ENCODE measurements around the gene SAMD1. TPM values are rescaled to one million over a fixed set of nuclear protein-coding genes. Genes with fewer than 3 reads are reported as not detected.

SAMD1 gene
- total RNA-seq, 3 donors from 2014 or later = 10.8 to 15.4 (median 14.2) TPM

- Histone ChIP-seq H3K36me3 (no peaks in the 10 kb centered on the region), H3K4me3 (no peak overlapping the region), H3K27ac (peak overlapping the region; percentile 85 to 93), H3K27me3 (no peaks in the 10 kb centered on the region), H3K4me1 (peaks cover 27 to 28% of the 10 kb centered on the region in 2 donors), H3K9me3 (no peaks in the 10 kb centered on the region)
- intact Hi-C loops (cut with DNase I; ENCODE audit: low total_unique reads) = no loop called here
- no peak for TF ChIP-seq POLR2A (IDR thresholded peaks at IDR 0.05)
- TF ChIP-seq CTCF (IDR thresholded peaks at IDR 0.05) = no peak
- no peak for TF ChIP-seq POLR2AphosphoS5 (IDR thresholded peaks at IDR 0.05)
- no peak for DNase-seq (ENCODE audit: low spot score in 2 of 2)
These were observed 23.9 kb upstream of the SAMD1 start for GRCh38 chr19:14114439-14114838.

- H3K27me3 ChIP-seq = no peaks in the 10 kb centered on the region
- peaks cover 22 to 26% of the 10 kb centered on the region in 2 donors for H3K4me1 ChIP-seq
- H3K27ac ChIP-seq = peak overlapping the region; percentile 85 to 93
- DNase-seq (ENCODE audit: low spot score in 2 of 2) = no peak
- H3K4me3 ChIP-seq = peak overlapping the region in 1 of 3 donors; percentile 61
- no peaks in the 10 kb centered on the region for H3K36me3 ChIP-seq
- no peak for TF ChIP-seq POLR2AphosphoS5 (IDR thresholded peaks at IDR 0.05)
- no peak for TF ChIP-seq CTCF (IDR thresholded peaks at IDR 0.05)
- no peak for TF ChIP-seq POLR2A (IDR thresholded peaks at IDR 0.05)
- intact Hi-C loops (cut with DNase I; ENCODE audit: low total_unique reads) = no loop called here
- no peaks in the 10 kb centered on the region for H3K9me3 ChIP-seq
These were observed 23.3 kb upstream of the SAMD1 start for GRCh38 chr19:14113762-14114414.

- Histone ChIP-seq H3K4me3 (peak overlapping the region; percentile 19 to 61 (median 32)), H3K27me3 (no peaks in the 10 kb centered on the region), H3K27ac (peak overlapping the region; percentile 85 to 93), H3K36me3 (no peaks in the 10 kb centered on the region), H3K9me3 (no peaks in the 10 kb centered on the region), H3K4me1 (peaks cover 18 to 22% of the 10 kb centered on the region in 2 donors)
- DNase-seq (ENCODE audit: low spot score in 2 of 2) = no peak
- intact Hi-C loops (cut with DNase I; ENCODE audit: low total_unique reads) = no loop called here
- TF ChIP-seq POLR2A (IDR thresholded peaks at IDR 0.05) (no peak), POLR2AphosphoS5 (IDR thresholded peaks at IDR 0.05) (no peak), CTCF (IDR thresholded peaks at IDR 0.05) (no peak)
These were observed 22.3 kb upstream of the SAMD1 start for GRCh38 chr19:14112809-14113385.

- no peak for DNase-seq (ENCODE audit: low spot score in 2 of 2)
- TF ChIP-seq POLR2A (IDR thresholded peaks at IDR 0.05) = no peak
- TF ChIP-seq CTCF (IDR thresholded peaks at IDR 0.05) = no peak
- TF ChIP-seq POLR2AphosphoS5 (IDR thresholded peaks at IDR 0.05) = no peak
- peak overlapping the region; percentile 85 to 93 for H3K27ac ChIP-seq
- H3K4me1 ChIP-seq = peaks cover 18 to 22% of the 10 kb centered on the region in 2 donors
- intact Hi-C loops (cut with DNase I; ENCODE audit: low total_unique reads) = no loop called here
- H3K36me3 ChIP-seq = no peaks in the 10 kb centered on the region
- peak overlapping the region; percentile 19 to 61 (median 32) for H3K4me3 ChIP-seq
- H3K27me3 ChIP-seq = no peaks in the 10 kb centered on the region
- no peaks in the 10 kb centered on the region for H3K9me3 ChIP-seq
These were observed 21.7 kb upstream of the SAMD1 start for GRCh38 chr19:14112051-14112808.

- no peaks in the 10 kb centered on the region for H3K27me3 ChIP-seq
- TF ChIP-seq POLR2AphosphoS5 (IDR thresholded peaks at IDR 0.05) (no peak), POLR2A (IDR thresholded peaks at IDR 0.05) (no peak), CTCF (IDR thresholded peaks at IDR 0.05) (no peak)
- peaks cover 17 to 20% of the 10 kb centered on the region in 2 donors for H3K4me1 ChIP-seq
- H3K4me3 ChIP-seq = peak overlapping the region in 1 of 3 donors; percentile 61
- intact Hi-C loops (cut with DNase I; ENCODE audit: low total_unique reads) = no loop called here
- H3K27ac ChIP-seq = peak overlapping the region; percentile 85 to 93
- DNase-seq (ENCODE audit: low spot score in 2 of 2) = no peak
- H3K36me3 ChIP-seq = no peaks in the 10 kb centered on the region
- no peaks in the 10 kb centered on the region for H3K9me3 ChIP-seq
These were observed 20.9 kb upstream of the SAMD1 start for GRCh38 chr19:14111486-14111885.

All from breast epithelium (tissue), 4 donors.